ENCODE data around the gene LCN1. TPM values are rescaled to one million over a fixed set of nuclear protein-coding genes. Genes with fewer than 3 reads are reported as not detected.

The LCN1 gene
- total and polyA plus RNA-seq, 2 experiments from 2014 or later: not detected

DNA sequence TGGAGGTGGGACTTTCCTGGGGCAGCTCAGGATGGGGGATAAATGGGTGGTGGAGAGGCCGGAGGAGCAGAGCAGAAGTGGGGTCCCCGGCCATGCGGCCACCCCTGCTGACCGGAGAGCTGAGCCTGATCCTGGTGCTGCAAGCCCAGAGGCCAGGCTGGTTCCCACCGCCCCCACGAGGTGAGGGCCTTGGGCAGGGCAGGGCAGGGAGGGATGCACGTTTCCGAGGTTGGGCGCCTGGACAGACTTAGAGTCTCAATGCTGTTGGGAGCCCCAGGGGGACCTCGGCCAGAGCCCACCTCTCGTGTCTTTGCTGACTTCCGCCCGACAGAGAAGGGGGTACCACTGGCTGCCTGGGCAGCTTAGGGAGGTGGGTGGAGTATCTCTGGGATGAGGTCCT is 30.2 kb downstream of the LCN1 start:
- Histone ChIP-seq H3K36me3 (ENCODE audit: low read depth) (no peaks in the 10 kb centered on the region), H3K4me2 (ENCODE audit: unreplicated experiment) (no peak overlapping the region), H3K9me3 (ENCODE audit: low read depth) (no peaks in the 10 kb centered on the region), H3K79me2 (ENCODE audit: insufficient read depth) (no peaks in the 10 kb centered on the region), H4K20me1 (ENCODE audit: insufficient read depth) (no peaks in the 10 kb centered on the region), H3K4me1 (ENCODE audit: insufficient read depth) (no peaks in the 10 kb centered on the region), H3K4me3 (no peak overlapping the region), H2AFZ (no peak overlapping the region), H3K27ac (no peak overlapping the region), H3K9ac (no peak overlapping the region), H3K9me2 (ENCODE audit: insufficient read depth) (no peaks in the 10 kb centered on the region), H3F3A (ENCODE audit: insufficient read depth) (no peaks in the 10 kb centered on the region), H3K27me3 (replicated peaks; ENCODE audit: insufficient read depth) (no peaks in the 10 kb centered on the region; the same call in 1 of the 2 replicates)
- 70 to 75% methylated on average over 13 of the region's 13 CpGs for WGBS, 2 experiments (ENCODE audit: low coverage in 1 of 2, low lambda C conversion rate in 2 of 2, missing lambda C conversion rate in 2 of 2)
- no peak for TF ChIP-seq EZH2phosphoT487 (IDR thresholded peaks at IDR 0.05; ENCODE audit: insufficient read depth, low read depth)
- TF ChIP-seq EZH2 (IDR thresholded peaks at IDR 0.05; ENCODE audit: insufficient read depth, poor library complexity, severe bottlenecking): no peak
- in situ Hi-C loops (cut with MboI): no loop called here
- no peak for DNase-seq

DNA sequence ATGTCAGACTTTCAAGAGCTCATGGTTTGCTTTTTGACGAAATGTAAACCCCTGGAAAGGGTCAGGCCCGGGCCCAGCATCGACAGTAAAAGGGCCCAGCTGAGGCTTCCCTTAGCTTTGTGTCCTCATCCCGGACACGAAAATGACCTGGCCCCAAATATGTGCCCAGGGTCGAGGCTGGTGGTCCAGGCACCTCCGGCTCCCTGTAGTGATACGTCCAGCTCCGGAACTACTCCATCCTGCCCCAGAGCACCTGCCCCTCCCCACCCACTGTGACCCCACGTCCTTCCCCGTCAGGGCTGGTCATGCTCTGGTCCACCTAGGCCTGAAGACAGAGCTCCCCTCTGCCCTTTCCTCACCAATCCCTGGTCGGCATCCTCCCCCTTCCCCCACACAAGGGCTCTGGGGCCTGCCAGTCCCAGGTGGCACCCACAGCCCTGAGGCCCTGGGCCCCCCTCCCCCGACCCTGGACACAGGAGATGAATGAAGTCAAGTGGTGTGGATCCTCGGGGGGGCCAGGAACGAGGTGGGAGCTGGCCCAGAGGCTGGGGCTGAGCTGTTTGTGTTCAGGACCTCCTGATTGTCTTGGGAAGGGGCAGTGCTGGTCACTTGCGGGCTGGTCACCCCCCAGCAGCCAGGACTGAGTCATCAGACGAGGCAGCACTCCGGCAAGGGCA is 30.9 kb downstream of the LCN1 start:
- no peaks in the 10 kb centered on the region for H3K9me3 ChIP-seq (ENCODE audit: low read depth)
- H3K4me3 ChIP-seq: no peak overlapping the region
- no peaks in the 10 kb centered on the region for H3K9me2 ChIP-seq (ENCODE audit: insufficient read depth)
- no peaks in the 10 kb centered on the region for H3K4me1 ChIP-seq (ENCODE audit: insufficient read depth)
- H3K36me3 ChIP-seq (ENCODE audit: low read depth): no peaks in the 10 kb centered on the region
- no peak overlapping the region for H2AFZ ChIP-seq
- no peaks in the 10 kb centered on the region for H4K20me1 ChIP-seq (ENCODE audit: insufficient read depth)
- no peaks in the 10 kb centered on the region; the same call in none of the 2 replicates for H3K27me3 ChIP-seq (replicated peaks; ENCODE audit: insufficient read depth)
- no peaks in the 10 kb centered on the region for H3K79me2 ChIP-seq (ENCODE audit: insufficient read depth)
- H3K9ac ChIP-seq: no peak overlapping the region
- H3F3A ChIP-seq (ENCODE audit: insufficient read depth): no peaks in the 10 kb centered on the region
- H3K4me2 ChIP-seq (ENCODE audit: unreplicated experiment): no peak overlapping the region
- H3K27ac ChIP-seq: no peak overlapping the region
- in situ Hi-C loops (cut with MboI): no loop called here
- DNase-seq: no peak
- 46 to 56% methylated on average over 17 to 18 of the region's 18 CpGs for WGBS, 2 experiments (ENCODE audit: low coverage in 1 of 2, low lambda C conversion rate in 2 of 2, missing lambda C conversion rate in 2 of 2)
- TF ChIP-seq EZH2phosphoT487 (IDR thresholded peaks at IDR 0.05; ENCODE audit: insufficient read depth, low read depth) (no peak), EZH2 (IDR thresholded peaks at IDR 0.05; ENCODE audit: insufficient read depth, poor library complexity, severe bottlenecking) (no peak)

DNA sequence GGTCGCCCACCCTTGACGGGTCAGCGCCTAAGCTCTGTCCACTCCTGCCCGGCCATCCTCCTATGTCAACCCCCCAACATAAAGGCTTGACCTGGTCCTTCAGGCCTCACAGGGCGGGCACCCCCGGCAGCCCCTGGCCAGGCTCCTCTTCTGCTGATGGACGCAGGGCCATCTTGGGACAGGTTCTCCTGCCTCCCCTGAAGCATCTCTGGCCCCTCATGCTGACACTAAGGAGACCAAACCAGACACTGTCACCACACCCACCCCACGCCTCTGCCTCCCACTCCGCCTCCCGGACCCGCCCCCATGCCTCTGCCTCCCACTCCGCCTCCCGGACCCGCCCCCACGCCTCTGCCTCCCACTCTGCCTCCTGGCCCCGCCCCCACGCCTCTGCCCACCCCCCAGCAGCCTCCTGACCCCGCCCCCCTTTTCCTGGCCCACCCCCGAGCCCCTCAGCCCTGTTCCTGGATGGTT is 31.5 kb downstream of the LCN1 start:
- in situ Hi-C loops (cut with MboI): no loop called here
- Histone ChIP-seq H3K4me3 (no peak overlapping the region), H3K9me2 (ENCODE audit: insufficient read depth) (no peaks in the 10 kb centered on the region), H3K79me2 (ENCODE audit: insufficient read depth) (no peaks in the 10 kb centered on the region), H3K4me1 (ENCODE audit: insufficient read depth) (no peaks in the 10 kb centered on the region), H3K4me2 (ENCODE audit: unreplicated experiment) (no peak overlapping the region), H3K27me3 (replicated peaks; ENCODE audit: insufficient read depth) (no peaks in the 10 kb centered on the region; the same call in none of the 2 replicates), H3K36me3 (ENCODE audit: low read depth) (no peaks in the 10 kb centered on the region), H3K9me3 (ENCODE audit: low read depth) (no peaks in the 10 kb centered on the region), H3F3A (ENCODE audit: insufficient read depth) (no peaks in the 10 kb centered on the region), H3K9ac (no peak overlapping the region), H2AFZ (no peak overlapping the region), H4K20me1 (ENCODE audit: insufficient read depth) (no peaks in the 10 kb centered on the region), H3K27ac (no peak overlapping the region)
- DNase-seq: no peak
- TF ChIP-seq EZH2phosphoT487 (IDR thresholded peaks at IDR 0.05; ENCODE audit: insufficient read depth, low read depth) (no peak), EZH2 (IDR thresholded peaks at IDR 0.05; ENCODE audit: insufficient read depth, poor library complexity, severe bottlenecking) (no peak)
- 65 to 72% methylated on average over 8 to 19 of the region's 19 CpGs for WGBS, 2 experiments (ENCODE audit: low coverage in 1 of 2, low lambda C conversion rate in 2 of 2, missing lambda C conversion rate in 2 of 2)

DNA sequence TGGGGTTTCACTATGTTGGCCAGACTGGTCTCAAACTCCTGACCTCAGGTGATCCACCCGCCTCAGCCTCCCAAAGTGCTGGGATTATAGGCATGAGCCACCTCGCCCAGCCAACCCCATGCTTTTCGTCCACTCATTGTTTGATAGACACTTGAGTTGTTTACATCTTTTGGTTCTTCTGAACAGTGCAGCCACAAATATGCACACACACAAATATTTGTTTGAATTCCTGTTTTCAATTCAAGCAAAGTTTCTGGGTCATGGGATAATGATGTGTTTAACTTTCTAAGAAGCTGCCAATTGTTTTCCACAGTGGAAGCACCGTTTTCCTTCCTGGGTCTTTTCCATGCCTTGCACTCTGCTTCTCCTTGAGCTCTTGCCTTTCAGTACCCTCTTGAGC is 33.5 kb downstream of the LCN1 start:
- no peak overlapping the region for H3K4me3 ChIP-seq
- no peak for DNase-seq
- TF ChIP-seq EZH2phosphoT487 (IDR thresholded peaks at IDR 0.05; ENCODE audit: insufficient read depth, low read depth) (no peak), EZH2 (IDR thresholded peaks at IDR 0.05; ENCODE audit: insufficient read depth, poor library complexity, severe bottlenecking) (no peak)
- no peak overlapping the region for H2AFZ ChIP-seq
- no peaks in the 10 kb centered on the region for H3K9me3 ChIP-seq (ENCODE audit: low read depth)
- in situ Hi-C loops (cut with MboI): no loop called here
- WGBS, 2 experiments (ENCODE audit: low coverage in 1 of 2, low lambda C conversion rate in 2 of 2, missing lambda C conversion rate in 2 of 2): 35 to 38% methylated on average over 4 of the region's 4 CpGs
- no peaks in the 10 kb centered on the region for H3F3A ChIP-seq (ENCODE audit: insufficient read depth)
- no peaks in the 10 kb centered on the region for H4K20me1 ChIP-seq (ENCODE audit: insufficient read depth)
- no peaks in the 10 kb centered on the region for H3K4me1 ChIP-seq (ENCODE audit: insufficient read depth)
- no peaks in the 10 kb centered on the region for H3K79me2 ChIP-seq (ENCODE audit: insufficient read depth)
- no peaks in the 10 kb centered on the region for H3K9me2 ChIP-seq (ENCODE audit: insufficient read depth)
- H3K4me2 ChIP-seq (ENCODE audit: unreplicated experiment): no peak overlapping the region
- no peak overlapping the region for H3K27ac ChIP-seq
- no peak overlapping the region for H3K9ac ChIP-seq
- no peaks in the 10 kb centered on the region for H3K36me3 ChIP-seq (ENCODE audit: low read depth)
- H3K27me3 ChIP-seq (replicated peaks; ENCODE audit: insufficient read depth): no peaks in the 10 kb centered on the region; the same call in none of the 2 replicates

Data from GM23248 (cell line).